Astrocyte (in vitro differentiated cells and primary cell): ENCODE measurements around the gene XPOT. TPM values are rescaled to one million over a fixed set of nuclear protein-coding genes. Genes with fewer than 3 reads are reported as not detected.
A peak's percentile ranks its signal among the peaks of the same experiment; 100 is the strongest.

Experiments used
- DNase-seq: peaks from one replicate; pipeline ENCODE4 v3.0.0-alpha.2; 2010; ENCODE audit warnings: low read depth
- FAIRE-seq: peaks from 2 replicates; lab custom pipeline; 2011; peaks lifted over from hg19 to GRCh38; lab: Jason Lieb, UNC
- H2AFZ ChIP-seq: 2 replicates; pipeline ENCODE4 v1.6.0; 2012; ENCODE audit warnings: low read depth, low read length, inconsistent platforms
- H3K27ac ChIP-seq: 2 replicates; pipeline ENCODE4 v1.5.1; 2011; ENCODE audit warnings: low read depth, low read length, inconsistent platforms
- H3K27me3 ChIP-seq: 2 replicates; pipeline ENCODE4 v1.6.0; 2011; ENCODE audit warnings: low read length, inconsistent platforms; ENCODE audit not compliant: insufficient read depth
- H3K36me3 ChIP-seq: 2 replicates; pipeline ENCODE4 v1.5.1; 2011; ENCODE audit warnings: low read length, inconsistent platforms; ENCODE audit not compliant: insufficient read depth
- H3K4me1 ChIP-seq: 2 replicates; pipeline ENCODE4 v1.5.1; 2011; ENCODE audit warnings: low read length, inconsistent platforms; ENCODE audit not compliant: insufficient read depth
- H3K4me2 ChIP-seq: 2 replicates; pipeline ENCODE4 v1.6.0; 2012; ENCODE audit warnings: low read length, inconsistent platforms
- H3K4me3 ChIP-seq: 2 replicates; pipeline ENCODE4 v1.5.1; 2011; ENCODE audit warnings: low read depth, mild to moderate bottlenecking, low read length, inconsistent platforms; ENCODE audit not compliant: insufficient read depth
- H3K79me2 ChIP-seq: 2 replicates; pipeline ENCODE4 v1.6.0; 2012; ENCODE audit warnings: mild to moderate bottlenecking, low read length, inconsistent platforms; ENCODE audit not compliant: insufficient read depth
- H3K9ac ChIP-seq: 2 replicates; pipeline ENCODE4 v1.6.0; 2012; ENCODE audit warnings: mild to moderate bottlenecking, low read length, inconsistent platforms
- H3K9me3 ChIP-seq: 2 replicates; pipeline ENCODE4 v1.5.1; 2012; ENCODE audit warnings: low read depth, mild to moderate bottlenecking, low read length, inconsistent platforms; ENCODE audit not compliant: insufficient read depth
- H4K20me1 ChIP-seq: 2 replicates; pipeline ENCODE4 v1.6.0; 2012; ENCODE audit warnings: low read length, inconsistent platforms; ENCODE audit not compliant: insufficient read depth
- H3K27ac Mint-ChIP-seq: one replicate; pipeline ENCODE4 v1.8.0; 2021; ENCODE audit warnings: mild to moderate bottlenecking, mixed read lengths; ENCODE audit not compliant: unreplicated experiment
- H3K27me3 Mint-ChIP-seq: one replicate; pipeline ENCODE4 v1.8.0; 2021; ENCODE audit warnings: low read depth, mixed read lengths; ENCODE audit not compliant: unreplicated experiment
- H3K36me3 Mint-ChIP-seq: one replicate; pipeline ENCODE4 v1.8.0; 2021; ENCODE audit warnings: low read depth, mixed read lengths; ENCODE audit not compliant: unreplicated experiment
- H3K4me1 Mint-ChIP-seq: one replicate; pipeline ENCODE4 v1.8.0; 2021; ENCODE audit warnings: low read depth, mixed read lengths; ENCODE audit not compliant: unreplicated experiment
- H3K4me3 Mint-ChIP-seq: one replicate; pipeline ENCODE4 v1.8.0; 2021; ENCODE audit warnings: mild to moderate bottlenecking, moderate library complexity, mixed read lengths; ENCODE audit not compliant: unreplicated experiment
- H3K9me3 Mint-ChIP-seq: one replicate; pipeline ENCODE4 v1.8.0; 2021; ENCODE audit warnings: mild to moderate bottlenecking, mixed read lengths; ENCODE audit not compliant: unreplicated experiment
- EZH2 ChIP-seq: IDR thresholded peaks from 2 replicates; pipeline ENCODE4 v1.6.1; 2012; ENCODE audit warnings: mild to moderate bottlenecking, low read length, inconsistent platforms; ENCODE audit not compliant: insufficient read depth
- total RNA-seq: library from RNA; stranded (reverse); gene quantifications from 2 replicates; pipeline ENCODE4 v1.2.1, GENCODE V29; 2021
- TF ChIP-seq, protein P1 (sequence below): IDR thresholded peaks from 2 replicates; pipeline ENCODE4 v1.5.1; 2011; ENCODE audit warnings: low read depth, mild to moderate bottlenecking, inconsistent platforms, low read length, moderate library complexity; ENCODE audit not compliant: insufficient read depth

XPOT gene
- total RNA-seq, 1 donor from 2014 or later: 142 TPM

DNA sequence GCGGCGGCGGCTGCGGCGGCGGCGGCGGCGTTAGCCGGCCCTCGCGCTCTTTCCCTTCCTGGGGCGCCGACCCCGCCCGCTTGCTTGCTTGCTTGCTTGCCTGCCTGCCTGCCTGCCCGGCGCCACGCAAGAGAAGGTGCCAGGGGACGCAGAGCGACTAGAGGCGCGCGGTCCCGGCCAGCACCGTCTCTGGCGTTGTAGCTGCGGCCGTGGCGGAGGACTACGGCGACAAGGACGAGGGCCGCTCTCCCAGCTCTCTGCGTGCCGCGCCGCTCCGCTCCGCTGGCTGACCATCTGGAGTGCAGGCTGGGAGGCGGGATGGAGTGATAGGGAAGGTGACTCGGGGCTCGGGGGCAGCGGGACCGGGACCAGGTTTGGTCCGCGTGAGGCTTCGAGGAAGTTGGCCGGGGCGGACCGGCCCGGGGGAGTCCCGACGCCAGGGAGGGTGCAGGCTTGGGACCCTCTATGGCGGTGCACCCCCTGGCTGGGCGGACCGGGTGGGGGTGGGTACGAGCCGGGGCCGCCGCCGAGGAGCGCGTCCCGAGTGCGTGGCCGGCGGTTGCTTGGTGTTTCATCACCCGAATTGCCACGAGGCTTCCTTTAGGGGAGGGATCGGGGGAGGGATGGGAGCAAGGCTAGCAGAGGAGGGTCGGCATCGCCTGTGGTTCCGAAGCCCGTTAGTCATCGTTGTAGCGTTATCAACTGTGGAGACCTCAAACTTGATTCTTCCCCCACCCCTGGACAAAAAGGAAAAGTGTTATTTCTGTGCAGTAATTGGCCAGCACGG, 471 bp downstream of the XPOT start:
- Mint-ChIP-seq H3K4me3 (peak overlapping the region; percentile 93), H3K27ac (peak overlapping the region; percentile 98), H3K9me3 (no peaks in the 10 kb centered on the region), H3K4me1 (peaks cover 17% of the 10 kb centered on the region), H3K36me3 (peaks cover 3% of the 10 kb centered on the region), H3K27me3 (no peaks in the 10 kb centered on the region)
- peak overlapping the region; percentile 97 for H3K4me2 ChIP-seq
- peak overlapping the region; percentile 100 for H3K9ac ChIP-seq
- H3K27ac ChIP-seq: peak overlapping the region; percentile 99
- H3K36me3 ChIP-seq: no peaks in the 10 kb centered on the region
- DNase-seq (peak; percentile 84), FAIRE-seq (no peak)
- peak overlapping the region; percentile 90 for H2AFZ ChIP-seq
- H3K9me3 ChIP-seq: no peaks in the 10 kb centered on the region
- peaks cover 37% of the 10 kb centered on the region for H4K20me1 ChIP-seq
- TF ChIP-seq, protein P1, sequence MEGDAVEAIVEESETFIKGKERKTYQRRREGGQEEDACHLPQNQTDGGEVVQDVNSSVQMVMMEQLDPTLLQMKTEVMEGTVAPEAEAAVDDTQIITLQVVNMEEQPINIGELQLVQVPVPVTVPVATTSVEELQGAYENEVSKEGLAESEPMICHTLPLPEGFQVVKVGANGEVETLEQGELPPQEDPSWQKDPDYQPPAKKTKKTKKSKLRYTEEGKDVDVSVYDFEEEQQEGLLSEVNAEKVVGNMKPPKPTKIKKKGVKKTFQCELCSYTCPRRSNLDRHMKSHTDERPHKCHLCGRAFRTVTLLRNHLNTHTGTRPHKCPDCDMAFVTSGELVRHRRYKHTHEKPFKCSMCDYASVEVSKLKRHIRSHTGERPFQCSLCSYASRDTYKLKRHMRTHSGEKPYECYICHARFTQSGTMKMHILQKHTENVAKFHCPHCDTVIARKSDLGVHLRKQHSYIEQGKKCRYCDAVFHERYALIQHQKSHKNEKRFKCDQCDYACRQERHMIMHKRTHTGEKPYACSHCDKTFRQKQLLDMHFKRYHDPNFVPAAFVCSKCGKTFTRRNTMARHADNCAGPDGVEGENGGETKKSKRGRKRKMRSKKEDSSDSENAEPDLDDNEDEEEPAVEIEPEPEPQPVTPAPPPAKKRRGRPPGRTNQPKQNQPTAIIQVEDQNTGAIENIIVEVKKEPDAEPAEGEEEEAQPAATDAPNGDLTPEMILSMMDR: no peak
- no peak for TF ChIP-seq EZH2
- peaks cover 46% of the 10 kb centered on the region for H3K79me2 ChIP-seq
- H3K4me1 ChIP-seq: peaks cover 4% of the 10 kb centered on the region
- peak overlapping the region; percentile 96 for H3K4me3 ChIP-seq
- no peaks in the 10 kb centered on the region for H3K27me3 ChIP-seq

DNA sequence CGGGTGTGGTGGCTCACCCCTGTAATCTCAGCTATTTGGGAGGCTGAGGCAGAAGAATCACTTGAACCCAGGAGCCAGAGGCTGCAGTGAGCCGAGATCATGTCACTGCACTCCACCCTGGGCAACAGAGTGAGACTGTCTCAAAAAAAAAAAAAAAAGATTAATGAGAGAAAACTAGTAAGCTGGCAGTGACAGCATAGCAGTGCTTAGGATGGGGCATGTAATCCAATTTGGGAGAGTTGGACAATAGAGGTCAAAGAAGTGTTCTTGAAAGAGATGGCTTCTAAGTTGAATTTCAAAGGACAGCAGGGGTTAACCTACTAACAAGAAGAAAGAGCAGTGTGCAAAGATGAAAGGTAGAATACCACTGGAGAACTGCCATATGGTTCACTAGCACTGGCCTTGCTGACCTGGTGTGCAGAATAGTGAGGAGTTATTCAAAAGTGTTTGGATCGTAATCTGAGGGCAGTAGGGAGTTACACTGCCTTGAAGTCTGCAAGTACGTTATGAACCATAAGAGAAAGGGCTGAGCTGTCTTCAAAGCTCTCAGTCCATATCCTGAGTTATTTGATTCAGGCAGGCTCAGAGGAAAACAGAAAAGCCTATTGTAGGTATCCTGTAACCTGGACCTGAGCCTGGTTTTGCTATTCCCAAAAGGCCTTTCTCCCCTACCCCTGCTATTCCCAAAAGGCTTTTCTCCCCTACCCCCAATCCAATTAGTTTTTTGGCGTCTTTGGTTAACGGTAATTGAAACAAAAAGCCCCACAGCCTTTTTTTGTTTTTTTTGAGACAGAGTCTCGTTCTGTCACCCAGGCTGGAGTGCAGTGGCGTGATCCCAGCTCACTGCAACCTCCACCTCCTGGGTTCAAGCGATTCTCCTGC, 3.4 kb downstream of the XPOT start:
- H3K4me3 ChIP-seq: no peak overlapping the region
- H3K27ac ChIP-seq: no peak overlapping the region
- H3K4me2 ChIP-seq: peak overlapping the region; percentile 13
- peaks cover 11% of the 10 kb centered on the region for H3K36me3 ChIP-seq
- no peak for FAIRE-seq
- Mint-ChIP-seq H3K9me3 (no peaks in the 10 kb centered on the region), H3K36me3 (peaks cover 9% of the 10 kb centered on the region), H3K4me1 (peaks cover 19% of the 10 kb centered on the region), H3K27me3 (no peaks in the 10 kb centered on the region), H3K27ac (no peak overlapping the region), H3K4me3 (peak overlapping the region; percentile 93)
- H4K20me1 ChIP-seq: peaks cover 50% of the 10 kb centered on the region
- H2AFZ ChIP-seq: no peak overlapping the region
- H3K9me3 ChIP-seq: no peaks in the 10 kb centered on the region
- no peak for TF ChIP-seq EZH2
- TF ChIP-seq, protein P1: no peak
- H3K79me2 ChIP-seq: peaks cover 56% of the 10 kb centered on the region
- no peak for DNase-seq
- H3K9ac ChIP-seq: no peak overlapping the region
- peaks cover 4% of the 10 kb centered on the region for H3K4me1 ChIP-seq
- H3K27me3 ChIP-seq: no peaks in the 10 kb centered on the region
